Liver (tissue), 3 donors: ENCODE data around the gene ITGB7.

Source experiments
- ATF3 ChIP-seq: IDR thresholded peaks from 2 replicates; pipeline ENCODE4 v1.6.1; 2016; ENCODE audit warnings: antibody characterized with exemption
- CTCF ChIP-seq: fragments of 150-350 bp; IDR thresholded peaks from 2 replicates; pipeline ENCODE4 v1.5.1; 2017; ENCODE audit warnings: improper control_type of control experiment, low read depth, low read length; ENCODE audit not compliant: missing input control
- MAX ChIP-seq: IDR thresholded peaks from 2 replicates; pipeline ENCODE4 v1.6.1; 2016; ENCODE audit warnings: antibody characterized with exemption
- TAF1 ChIP-seq: conservative IDR thresholded peaks from 2 replicates; pipeline ENCODE4 v1.6.1; 2016; ENCODE audit warnings: antibody characterized with exemption, mild to moderate bottlenecking
- YY1 ChIP-seq: IDR thresholded peaks from 2 replicates; pipeline ENCODE4 v1.6.1; 2016; ENCODE audit warnings: antibody characterized with exemption, mild to moderate bottlenecking
- donor health status: healthy.
- donor health status: healthy.

- TF ChIP-seq CTCF (no peak), ATF3 (no peak), TAF1 (no peak), YY1 (no peak), MAX (no peak)
Measured at GRCh38 chr12:53199700-53200099, 7.4 kb downstream of the ITGB7 start.
